CD4-positive, alpha-beta memory T cell (primary cell): Measurements from ENCODE around the gene AGPAT2. TPM values are rescaled to one million over a fixed set of nuclear protein-coding genes. Genes with fewer than 3 reads are reported as not detected.

Source experiments
- CTCF ChIA-PET: fragments of 350-600 bp; sonication (Branson Sonifier 250); formaldehyde crosslinking; loops from one replicate; lab custom pipeline; 2021; ENCODE audit warnings: inconsistent platforms; ENCODE audit not compliant: partially characterized antibody; lab: Charles Lee
- POLR2A ChIA-PET: fragments of 350-600 bp; sonication (Branson Sonifier 250); formaldehyde crosslinking; loops from one replicate; lab custom pipeline; 2021; ENCODE audit not compliant: partially characterized antibody; lab: Charles Lee
- DNase-seq, 5 donors: peaks; one replicate each; pipeline versions ENCODE4 v3.0.0 to v3.0.0-alpha.2; 2020 to 2022; ENCODE audit warnings: mixed read lengths in 1 of 5
- H3K27ac ChIP-seq: one replicate; pipeline ENCODE4 v1.7.0; 2013; ENCODE audit warnings: low read depth, low read length
- H3K27me3 ChIP-seq: 2 replicates; pipeline ENCODE4 v1.7.0; 2013; ENCODE audit warnings: mild to moderate bottlenecking, low read length, moderate library complexity; ENCODE audit not compliant: insufficient read depth
- H3K36me3 ChIP-seq: 2 replicates; pipeline ENCODE4 v1.7.0; 2013; ENCODE audit warnings: mild to moderate bottlenecking, low read length, moderate library complexity; ENCODE audit not compliant: insufficient read depth
- H3K4me1 ChIP-seq: 2 replicates; pipeline ENCODE4 v1.7.0; 2013; ENCODE audit warnings: mild to moderate bottlenecking, low read length, moderate library complexity; ENCODE audit not compliant: insufficient read depth
- H3K4me3 ChIP-seq, 2 donors: one replicate each; pipeline ENCODE4 v1.7.0; 2013; ENCODE audit warnings: low read length in 2 of 2, mild to moderate bottlenecking in 1 of 2
- H3K9me3 ChIP-seq, 2 donors: one replicate each; pipeline ENCODE4 v1.7.0; 2013; ENCODE audit warnings: low read length in 2 of 2, control low read depth in 1 of 2; ENCODE audit not compliant: control insufficient read depth in 1 of 2
- H3K27ac Mint-ChIP-seq, 7 donors: one replicate each; pipeline ENCODE4 v1.8.0; 2020 to 2021; ENCODE audit warnings: mixed read lengths in 7 of 7, mild to moderate bottlenecking in 6 of 7, inconsistent platforms in 3 of 7, moderate library complexity in 3 of 7
- H3K27me3 Mint-ChIP-seq, 2 donors: one replicate each; pipeline ENCODE4 v1.8.0; 2020 to 2021; ENCODE audit warnings: mixed read lengths in 2 of 2
- H3K36me3 Mint-ChIP-seq, 2 donors: one replicate each; pipeline ENCODE4 v1.8.0; 2020 to 2021; ENCODE audit warnings: mixed read lengths in 2 of 2, inconsistent platforms in 1 of 2, mild to moderate bottlenecking in 1 of 2
- H3K4me1 Mint-ChIP-seq, 4 donors: one replicate each; pipeline ENCODE4 v1.8.0; 2020 to 2021; ENCODE audit warnings: mixed read lengths in 4 of 4, mild to moderate bottlenecking in 1 of 4
- H3K4me3 Mint-ChIP-seq, 8 donors: one replicate each; pipeline ENCODE4 v1.8.0; 2020 to 2021; ENCODE audit warnings: mixed read lengths in 8 of 8, mild to moderate bottlenecking in 7 of 8, moderate library complexity in 6 of 8, inconsistent platforms in 3 of 8
- H3K9me3 Mint-ChIP-seq, 8 donors: one replicate each; pipeline ENCODE4 v1.8.0; 2020 to 2021; ENCODE audit warnings: mixed read lengths in 8 of 8, mild to moderate bottlenecking in 5 of 8, inconsistent platforms in 3 of 8, moderate library complexity in 1 of 8
- intact Hi-C: fragments of 100-400 bp; cut with micrococcal nuclease; formaldehyde crosslinking; loops from one replicate; pipeline ENCODE4 v1.15.1; 2023
- polyA plus RNA-seq, 2 donors: library from polyadenylated mRNA; unstranded; fragments of 300-500 nt; fragmentation: Illumina TruSeq; gene quantifications; one replicate each; pipeline ENCODE4 v1.2.3, GENCODE V29; 2021
- total RNA-seq, 2 experiments: library from RNA; stranded (reverse); gene quantifications; one replicate each; pipeline ENCODE4 v1.2.3, GENCODE V29; 2021

AGPAT2 gene
- total and polyA plus RNA-seq, 4 experiments from 2014 or later, result 6.9 to 20.6 (median 12.0) TPM

- Histone ChIP-seq H3K27me3 (no peaks in the 10 kb centered on the region), H3K27ac (no peak overlapping the region), H3K9me3 (no peaks in the 10 kb centered on the region), H3K4me1 (peaks cover 18% of the 10 kb centered on the region), H3K36me3 (no peaks in the 10 kb centered on the region), H3K4me3 (peak overlapping the region; percentile 34 to 36)
- intact Hi-C loops, result no loop called here
- H3K9me3 Mint-ChIP-seq, result no peaks in the 10 kb centered on the region
- ChIA-PET CTCF (interaction anchor here (0.6 to 0.7 kb wide), 2 partner anchors 32 to 744 kb away, joined by 3 to 4 read pairs; no protein-coding TSS in a partner anchor), POLR2A (interaction anchor here (0.6 to 1.0 kb wide), 2 partner anchors 27 to 44 kb away, joined by 3 to 6 read pairs; no protein-coding TSS in a partner anchor)
- H3K27ac Mint-ChIP-seq, result peak overlapping the region; percentile 68 to 95 (median 87)
- peaks cover 5 to 20% (median 14%) of the 10 kb centered on the region in 4 donors for H3K4me1 Mint-ChIP-seq
- H3K4me3 Mint-ChIP-seq, result peak overlapping the region; percentile 68 to 86 (median 78)
- peak; percentile 50 to 81 (median 50) for DNase-seq
- H3K27me3 Mint-ChIP-seq, result peaks cover 5 to 13% of the 10 kb centered on the region in 2 donors
- H3K36me3 Mint-ChIP-seq, result no peaks in the 10 kb centered on the region
Measured at GRCh38 chr9:136700959-136701667, 13.9 kb upstream of the AGPAT2 start.

- H3K9me3 Mint-ChIP-seq, result no peaks in the 10 kb centered on the region
- H3K27ac Mint-ChIP-seq, result no peak overlapping the region
- peaks cover 2 to 13% of the 10 kb centered on the region in 2 donors for H3K27me3 Mint-ChIP-seq
- H3K36me3 Mint-ChIP-seq, result no peaks in the 10 kb centered on the region
- H3K4me1 Mint-ChIP-seq, result peaks cover 5 to 20% (median 14%) of the 10 kb centered on the region in 4 donors
- peaks cover 18% of the 10 kb centered on the region for H3K4me1 ChIP-seq
- ChIA-PET POLR2A (interaction anchor here (1.0 kb wide), 1 partner anchor 28 kb away, joined by 6 read pairs; no protein-coding TSS in a partner anchor), CTCF (interaction anchor here (1.1 kb wide), 1 partner anchor 28 kb away, joined by 4 read pairs; no protein-coding TSS in a partner anchor)
- intact Hi-C loops, result no loop called here
- no peaks in the 10 kb centered on the region for H3K36me3 ChIP-seq
- H3K27ac ChIP-seq, result no peak overlapping the region
- H3K9me3 ChIP-seq, result no peaks in the 10 kb centered on the region
- H3K27me3 ChIP-seq, result no peaks in the 10 kb centered on the region
- no peak for DNase-seq
- peak overlapping the region in 2 of 8 donors; percentile 52 to 55 for H3K4me3 Mint-ChIP-seq
- no peak overlapping the region for H3K4me3 ChIP-seq
Measured at GRCh38 chr9:136700304-136700703, 13.0 kb upstream of the AGPAT2 start.

GRCh38 chr9:136698635-136699246 is 11.5 kb upstream of the AGPAT2 start:
- no peak overlapping the region for H3K27ac ChIP-seq
- peaks cover 5 to 20% (median 14%) of the 10 kb centered on the region in 4 donors for H3K4me1 Mint-ChIP-seq
- peaks cover 18% of the 10 kb centered on the region for H3K4me1 ChIP-seq
- DNase-seq, result no peak
- intact Hi-C loops, result no loop called here
- no peak overlapping the region for H3K4me3 ChIP-seq
- ChIA-PET CTCF (no interaction called here), POLR2A (no interaction called here)
- no peaks in the 10 kb centered on the region for H3K36me3 ChIP-seq
- H3K27ac Mint-ChIP-seq, result no peak overlapping the region
- H3K9me3 Mint-ChIP-seq, result no peaks in the 10 kb centered on the region
- no peaks in the 10 kb centered on the region for H3K27me3 ChIP-seq
- H3K9me3 ChIP-seq, result no peaks in the 10 kb centered on the region
- peaks cover 2 to 13% of the 10 kb centered on the region in 2 donors for H3K27me3 Mint-ChIP-seq
- no peak overlapping the region for H3K4me3 Mint-ChIP-seq
- H3K36me3 Mint-ChIP-seq, result no peaks in the 10 kb centered on the region

- Mint-ChIP-seq H3K36me3 (no peaks in the 10 kb centered on the region), H3K9me3 (no peaks in the 10 kb centered on the region), H3K4me1 (peaks cover 5 to 20% (median 14%) of the 10 kb centered on the region in 4 donors), H3K4me3 (no peak overlapping the region), H3K27me3 (peaks cover 2 to 17% of the 10 kb centered on the region in 2 donors), H3K27ac (no peak overlapping the region)
- H3K9me3 ChIP-seq, result no peaks in the 10 kb centered on the region
- no peak for DNase-seq
- no peaks in the 10 kb centered on the region for H3K27me3 ChIP-seq
- no peak overlapping the region for H3K4me3 ChIP-seq
- H3K27ac ChIP-seq, result no peak overlapping the region
- ChIA-PET CTCF (no interaction called here), POLR2A (no interaction called here)
- no peaks in the 10 kb centered on the region for H3K36me3 ChIP-seq
- intact Hi-C loops, result no loop called here
- peaks cover 18% of the 10 kb centered on the region for H3K4me1 ChIP-seq
Measured at GRCh38 chr9:136697821-136698526, 10.7 kb upstream of the AGPAT2 start.

GRCh38 chr9:136697146-136697820 is 10.0 kb upstream of the AGPAT2 start:
- no peak for DNase-seq
- intact Hi-C loops, result no loop called here
- ChIA-PET CTCF (no interaction called here), POLR2A (no interaction called here)
- no peak overlapping the region for H3K27ac ChIP-seq
- peaks cover 2 to 17% of the 10 kb centered on the region in 2 donors for H3K27me3 Mint-ChIP-seq
- H3K36me3 ChIP-seq, result no peaks in the 10 kb centered on the region
- no peaks in the 10 kb centered on the region for H3K27me3 ChIP-seq
- H3K9me3 Mint-ChIP-seq, result no peaks in the 10 kb centered on the region
- H3K4me1 Mint-ChIP-seq, result peaks cover 5 to 20% (median 14%) of the 10 kb centered on the region in 4 donors
- no peaks in the 10 kb centered on the region for H3K36me3 Mint-ChIP-seq
- peak overlapping the region in 1 of 7 donors; percentile 38 for H3K27ac Mint-ChIP-seq
- H3K9me3 ChIP-seq, result no peaks in the 10 kb centered on the region
- H3K4me1 ChIP-seq, result peaks cover 18% of the 10 kb centered on the region
- no peak overlapping the region for H3K4me3 ChIP-seq
- no peak overlapping the region for H3K4me3 Mint-ChIP-seq

GRCh38 chr9:136696502-136696901 is 9.2 kb upstream of the AGPAT2 start:
- intact Hi-C loops, result no loop called here
- Histone ChIP-seq H3K4me1 (peaks cover 15% of the 10 kb centered on the region), H3K27ac (no peak overlapping the region), H3K4me3 (no peak overlapping the region), H3K27me3 (no peaks in the 10 kb centered on the region), H3K36me3 (no peaks in the 10 kb centered on the region), H3K9me3 (no peaks in the 10 kb centered on the region)
- Mint-ChIP-seq H3K9me3 (no peaks in the 10 kb centered on the region), H3K4me1 (peaks cover 5 to 16% (median 12%) of the 10 kb centered on the region in 4 donors), H3K4me3 (no peak overlapping the region), H3K27ac (no peak overlapping the region), H3K27me3 (peaks cover 2 to 17% of the 10 kb centered on the region in 2 donors), H3K36me3 (no peaks in the 10 kb centered on the region)
- ChIA-PET POLR2A (no interaction called here), CTCF (no interaction called here)
- no peak for DNase-seq
